ENCODE results near the gene C15orf40.
"Not testable (repeated sequence)": the region's sequence is repeated elsewhere in the genome, so short reads cannot be mapped to it uniquely, and the experiment has no call there.

The C15orf40 gene

DNA sequence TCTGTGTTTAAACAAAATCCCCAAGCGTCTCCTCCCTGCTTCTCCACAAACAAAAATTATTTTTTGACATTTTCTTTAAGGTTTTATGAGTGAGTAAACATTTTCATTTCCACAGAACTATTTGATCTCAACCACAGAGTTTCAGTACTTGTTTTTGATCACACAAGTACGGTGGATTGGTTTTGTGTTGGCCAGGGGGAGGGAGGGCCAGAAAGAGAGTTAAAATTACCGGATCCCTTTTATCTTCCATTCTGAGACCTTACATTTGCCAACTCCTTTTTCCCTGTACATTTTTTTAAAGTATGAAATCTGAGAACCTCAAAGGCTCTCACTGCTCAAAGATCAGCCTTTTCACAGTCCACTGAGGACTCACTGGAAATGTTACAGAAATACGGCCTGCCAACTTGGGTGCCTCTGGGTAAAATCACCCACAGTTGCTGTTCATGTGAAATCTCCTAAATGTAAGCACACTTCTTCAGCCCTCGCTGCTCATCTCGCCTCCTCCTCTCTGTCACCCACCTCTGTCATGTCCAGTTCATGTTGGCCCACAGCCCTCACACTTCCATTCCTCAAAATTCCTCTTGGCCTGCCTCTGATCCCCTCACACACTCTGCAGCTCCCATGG lies 60.6 kb downstream of the C15orf40 start:
- DNase-seq: no peak

DNA sequence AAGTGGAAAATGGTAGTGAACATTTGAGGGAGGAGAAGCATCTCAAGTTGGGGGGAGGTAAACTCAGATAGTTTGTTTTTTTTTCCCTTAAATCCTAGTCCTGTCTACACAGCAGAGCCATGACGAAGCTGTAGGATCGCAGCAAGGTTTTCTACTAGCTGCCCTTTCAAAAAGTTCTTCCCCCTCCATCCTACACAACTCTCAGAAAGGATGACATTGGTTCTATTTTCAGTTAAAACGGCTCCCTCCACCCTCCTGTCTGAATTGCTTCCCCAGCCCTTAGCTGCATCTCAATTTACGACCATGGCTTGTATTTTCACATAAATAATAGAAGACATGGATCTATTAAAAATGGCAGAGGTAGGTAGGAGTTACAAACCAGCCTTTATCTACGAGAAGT lies 61.1 kb downstream of the C15orf40 start:
- DNase-seq: no peak

DNA sequence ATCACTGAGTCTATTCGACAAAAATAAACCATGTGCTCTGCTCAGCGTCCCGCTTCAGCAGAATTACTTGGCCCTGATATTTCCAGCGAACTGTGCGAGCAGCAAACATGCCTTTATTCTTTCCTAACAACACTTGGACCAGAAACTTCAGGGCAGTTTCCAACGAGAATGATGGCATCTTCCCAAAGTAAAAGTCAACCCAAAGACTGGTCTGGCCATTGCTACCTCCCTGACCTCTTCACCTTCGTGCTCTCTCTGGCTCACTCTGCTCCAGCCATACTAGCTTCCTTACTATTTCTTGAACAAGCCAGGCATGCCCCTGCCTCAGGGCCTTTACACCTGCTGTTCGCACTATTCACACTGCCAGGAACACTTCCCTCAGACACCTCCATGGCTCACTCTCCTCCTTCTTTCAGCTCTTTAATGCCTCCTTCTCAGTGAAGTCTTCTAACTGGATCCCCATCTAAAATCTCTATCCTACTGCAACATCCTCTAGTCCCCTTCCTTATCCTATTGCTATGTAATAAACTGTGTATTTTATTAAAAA lies 65.2 kb downstream of the C15orf40 start:
- DNase-seq: no peak

DNA sequence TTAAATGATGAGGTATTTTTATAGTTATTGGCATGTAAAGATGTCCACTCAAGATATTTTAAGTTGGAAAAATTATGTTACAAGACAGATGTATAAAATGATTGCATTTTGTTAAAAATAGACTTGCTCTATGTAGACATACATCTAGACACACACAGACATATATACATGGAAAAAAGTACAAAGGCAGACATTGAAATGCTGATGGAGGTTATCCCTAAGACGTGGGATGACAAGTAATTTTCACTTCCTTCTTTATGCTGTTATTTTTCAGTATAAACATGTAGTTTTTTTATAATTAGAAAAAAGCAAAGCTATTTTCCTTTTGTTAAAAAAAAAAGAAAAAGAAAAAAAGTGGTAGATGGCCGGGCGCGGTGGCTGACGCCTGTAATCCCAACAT lies 66.1 kb downstream of the C15orf40 start:
- DNase-seq: no peak

DNA sequence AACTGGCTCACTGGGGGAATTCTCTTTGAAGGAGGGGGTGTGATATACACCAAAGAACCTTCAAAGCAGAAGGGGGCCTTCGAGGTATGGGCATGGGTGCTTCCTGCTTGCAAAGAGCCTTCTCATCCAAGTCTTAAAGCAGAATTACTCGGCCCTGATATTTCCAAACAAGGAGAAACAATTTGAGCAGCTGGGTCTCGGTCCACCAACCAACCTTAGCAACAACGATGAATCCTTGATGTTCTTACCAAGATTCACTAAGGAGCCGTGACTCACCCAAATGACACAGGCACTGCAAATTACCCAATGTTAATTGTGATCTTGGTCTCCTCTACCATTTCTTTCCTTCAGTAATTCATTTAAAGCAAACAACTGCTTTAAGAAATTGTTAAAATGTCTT lies 66.6 kb downstream of the C15orf40 start:
- no peak for DNase-seq

DNA sequence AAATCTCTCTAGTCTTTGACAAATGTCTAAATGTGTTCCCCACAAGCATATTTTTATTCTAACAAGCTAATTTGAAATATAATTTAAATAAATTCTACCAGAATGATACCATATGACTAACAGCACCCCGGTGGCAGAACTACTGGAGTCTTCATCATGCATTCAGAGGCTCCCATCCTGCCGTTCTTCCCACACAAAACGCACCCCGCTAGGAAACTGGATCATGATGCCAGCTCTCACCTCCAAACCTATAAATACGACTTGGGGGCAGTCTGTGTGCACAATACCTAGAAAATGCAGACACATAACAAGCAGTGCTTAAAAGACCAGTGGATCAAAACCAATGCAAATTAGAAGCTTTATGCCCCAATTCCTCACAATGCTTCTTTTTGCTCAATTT lies 67.4 kb downstream of the C15orf40 start:
- no peak for DNase-seq

DNA sequence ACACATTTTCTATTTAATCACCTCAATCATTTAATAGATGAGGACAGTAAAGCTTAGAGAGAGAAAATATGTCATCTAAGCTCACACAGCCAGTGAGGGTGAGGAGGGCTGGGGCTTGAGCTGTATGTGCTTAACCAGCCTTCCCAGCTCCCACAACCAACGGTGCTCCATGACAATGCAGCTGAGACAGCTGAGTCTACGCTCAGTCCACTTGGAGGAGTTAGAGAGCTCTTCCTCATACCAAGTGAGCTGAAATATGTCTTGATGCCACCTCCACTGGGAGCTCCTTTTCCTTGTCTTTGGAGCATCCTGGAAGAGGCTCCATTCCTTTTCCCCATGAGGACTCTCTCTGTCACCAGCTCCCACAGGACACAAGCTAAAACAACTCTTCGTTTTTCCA lies 68.3 kb downstream of the C15orf40 start:
- DNase-seq: no peak

DNA sequence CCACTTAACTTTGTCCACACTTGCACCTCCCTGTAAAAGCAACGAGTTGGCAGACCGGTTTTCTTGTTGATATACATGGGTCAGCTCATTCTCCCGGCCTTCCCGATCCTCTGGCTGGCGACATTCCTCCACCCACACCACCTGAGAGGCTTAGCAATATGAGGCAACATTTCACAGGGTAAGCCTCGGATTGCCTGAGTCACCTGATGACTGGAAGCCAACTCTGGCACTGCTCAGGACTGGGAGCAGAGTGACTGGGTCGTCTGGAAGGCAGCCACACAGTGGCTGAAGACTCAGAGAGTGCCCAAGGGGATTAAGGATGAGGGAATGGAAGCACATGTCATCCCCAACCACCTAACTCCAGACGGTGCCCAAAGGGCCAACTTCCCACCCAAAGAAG lies 68.7 kb downstream of the C15orf40 start:
- no peak for DNase-seq

DNA sequence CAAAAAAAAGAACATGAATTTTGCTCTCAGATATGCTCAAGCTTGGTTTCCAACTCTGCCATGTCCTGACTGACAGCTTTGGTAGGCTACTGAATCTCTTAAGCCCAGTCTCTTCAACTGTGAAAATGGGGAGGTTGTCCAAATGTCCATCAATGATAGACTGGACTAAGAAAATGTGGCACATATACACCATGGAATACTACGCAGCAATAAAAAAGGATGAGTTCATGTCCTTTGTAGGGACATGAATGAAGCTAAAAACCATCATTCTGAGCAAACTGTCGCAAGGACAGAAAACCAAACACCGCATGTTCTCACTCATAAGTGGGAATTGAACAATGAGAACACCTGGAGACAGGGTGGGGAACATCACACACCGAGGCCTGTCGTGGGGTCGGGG lies 71.8 kb downstream of the C15orf40 start:
- not testable (repeated sequence) for DNase-seq
